ENCODE measurements around the gene LEFTY1. TPM values are rescaled to one million over a fixed set of nuclear protein-coding genes. Genes with fewer than 3 reads are reported as not detected.

The LEFTY1 gene
- total RNA-seq, 2 experiments from 2014 or later = not detected

DNA sequence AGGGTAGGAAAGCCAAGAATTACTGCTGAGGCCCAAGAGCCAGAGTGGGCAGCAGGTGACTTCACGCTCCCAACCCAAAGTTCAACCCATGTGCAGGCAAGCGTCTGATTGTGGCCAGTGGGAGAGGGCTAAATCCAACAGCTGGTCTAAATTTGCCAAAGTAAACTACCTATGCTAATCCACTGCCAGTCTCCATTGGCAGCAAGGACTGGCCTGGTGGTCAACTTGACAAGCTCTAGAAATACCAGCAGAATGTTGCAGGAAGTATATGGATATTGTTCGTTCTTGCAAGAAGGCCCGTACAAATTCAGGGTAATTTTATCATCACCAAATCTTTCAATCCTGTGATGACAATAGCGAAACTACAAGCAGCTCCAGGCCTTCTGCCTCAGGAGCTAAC lies 8.3 kb downstream of the LEFTY1 start:
- CTCF ChIA-PET = interaction anchor here (0.8 to 2.3 kb wide), 5 partner anchors 10 to 406 kb away, joined by 3 to 6 read pairs (median 5); partner anchors contain the start of gene SRP9

DNA sequence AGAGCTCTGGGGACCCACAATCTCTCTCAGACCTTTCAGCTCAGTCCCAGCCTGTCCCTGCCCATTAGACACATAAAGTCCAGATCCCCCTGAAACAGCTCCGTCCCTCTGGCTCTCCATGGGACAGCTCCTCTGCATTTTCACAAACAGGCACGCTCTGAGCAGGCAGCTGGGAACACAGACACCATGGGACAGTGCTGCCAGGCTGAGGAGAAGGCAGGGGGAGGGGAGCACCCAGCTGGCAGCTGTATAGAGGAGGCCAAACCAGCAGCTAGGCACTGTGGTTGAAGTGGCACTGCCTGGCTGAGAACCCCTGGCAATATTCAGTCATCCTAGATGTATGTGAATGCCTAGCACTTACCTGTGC lies 8.7 kb downstream of the LEFTY1 start:
- ChIA-PET POLR2A (interaction anchor here (1.5 to 3.3 kb wide), 2 partner anchors 17 to 102 kb away, joined by 5 to 29 read pairs; partner anchors contain the start of gene SRP9), CTCF (interaction anchor here (0.8 to 1.8 kb wide), 2 partner anchors 14 to 31 kb away, joined by 3 to 6 read pairs; no protein-coding TSS in a partner anchor)

More for the DNA sequence above, 8.3 kb downstream of the LEFTY1 start:
- POLR2A ChIA-PET = interaction anchor here (0.5 to 3.3 kb wide), 5 partner anchors 17 to 103 kb away, joined by 4 to 29 read pairs (median 8); partner anchors contain the start of genes EPHX1, PYCR2 and SRP9

DNA sequence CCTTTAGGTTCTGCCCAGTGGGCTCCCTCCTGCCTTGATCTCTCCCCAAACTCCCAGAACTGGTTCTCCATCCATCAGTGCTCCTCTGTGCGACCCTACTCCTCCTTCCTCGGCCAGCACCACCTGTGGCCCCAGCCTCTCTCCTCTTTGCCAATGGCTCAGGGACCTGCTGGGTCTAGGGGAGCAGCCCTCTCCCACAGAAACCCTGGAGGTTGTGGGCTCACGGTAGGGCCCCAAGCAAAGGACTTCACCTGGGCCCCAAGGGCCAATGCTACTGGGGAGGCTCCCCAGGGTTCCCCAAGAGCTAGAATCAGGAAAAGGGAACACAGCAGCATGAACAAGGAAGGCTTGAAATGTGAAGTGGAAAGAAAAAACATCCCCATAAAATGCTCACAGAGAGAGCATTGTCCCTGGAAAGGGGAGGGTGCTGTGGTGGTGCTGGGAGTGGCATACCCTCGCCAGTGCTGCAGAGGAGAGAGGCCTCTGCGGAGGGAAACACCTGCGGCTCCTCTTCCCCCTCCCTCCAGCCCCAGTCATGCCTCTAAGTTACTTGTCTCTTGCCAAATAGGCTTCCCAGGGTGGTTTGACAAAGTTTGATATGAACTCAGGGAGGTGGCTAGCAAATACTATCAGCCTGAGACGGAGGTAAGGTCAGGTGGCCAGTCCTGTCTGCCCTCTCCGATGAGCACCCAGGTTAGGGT lies 9.3 kb downstream of the LEFTY1 start:
- ChIA-PET CTCF (interaction anchor here (0.8 to 1.8 kb wide), 2 partner anchors 14 to 32 kb away, joined by 3 to 6 read pairs; no protein-coding TSS in a partner anchor), POLR2A (interaction anchor here (1.5 kb wide), 1 partner anchor 18 kb away, joined by 5 read pairs; no protein-coding TSS in a partner anchor)

DNA sequence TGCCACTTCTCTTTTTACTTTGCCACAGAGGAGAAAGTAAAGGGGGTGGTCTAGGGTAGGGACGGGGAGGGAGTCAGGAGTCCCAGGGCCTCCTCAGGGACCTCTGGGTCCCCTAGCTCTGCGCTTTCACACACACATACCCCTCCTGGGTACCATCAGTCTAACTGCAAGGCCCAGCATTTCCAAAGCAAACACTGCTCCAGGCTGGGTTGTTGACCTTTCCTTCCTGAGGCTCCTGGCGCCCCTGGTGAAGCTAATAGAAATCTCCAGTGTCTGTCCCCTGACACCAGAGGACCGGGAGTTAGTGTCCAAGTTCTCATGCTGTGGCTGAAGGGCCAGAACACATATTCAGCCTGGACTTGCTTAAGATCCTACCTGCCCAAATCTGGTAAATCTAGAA lies 10.7 kb downstream of the LEFTY1 start:
- POLR2A ChIA-PET = no interaction called here

DNA sequence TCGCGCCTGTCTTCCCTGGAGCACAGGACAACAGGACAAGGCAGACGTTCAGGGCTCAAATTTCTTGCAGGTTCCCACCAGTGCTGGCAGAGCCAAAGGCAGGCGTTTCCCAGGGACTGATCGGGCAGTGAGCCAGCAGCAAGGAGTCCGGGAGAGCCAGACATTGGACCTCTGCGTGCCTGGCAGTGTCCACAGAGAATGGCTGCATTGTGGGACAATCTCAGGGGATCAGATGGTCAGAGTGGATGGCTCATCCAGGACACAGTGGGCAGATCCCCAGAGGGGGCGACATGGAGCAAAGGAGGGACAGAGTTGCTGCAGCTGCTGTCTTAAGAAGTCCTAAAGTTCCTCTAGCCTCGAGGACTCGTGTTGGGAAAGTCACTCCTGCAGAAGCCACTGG lies 11.4 kb downstream of the LEFTY1 start:
- CTCF ChIA-PET = interaction anchor here (0.8 to 1.1 kb wide), 2 partner anchors 58 to 75 kb away, joined by 3 to 8 read pairs; no protein-coding TSS in a partner anchor
- POLR2A ChIA-PET = no interaction called here

More for the DNA sequence above, 10.7 kb downstream of the LEFTY1 start:
- CTCF ChIA-PET = interaction anchor here (0.6 to 1.1 kb wide), 3 partner anchors 74 to 1511 kb away, joined by 3 to 8 read pairs (median 4); no protein-coding TSS in a partner anchor

DNA sequence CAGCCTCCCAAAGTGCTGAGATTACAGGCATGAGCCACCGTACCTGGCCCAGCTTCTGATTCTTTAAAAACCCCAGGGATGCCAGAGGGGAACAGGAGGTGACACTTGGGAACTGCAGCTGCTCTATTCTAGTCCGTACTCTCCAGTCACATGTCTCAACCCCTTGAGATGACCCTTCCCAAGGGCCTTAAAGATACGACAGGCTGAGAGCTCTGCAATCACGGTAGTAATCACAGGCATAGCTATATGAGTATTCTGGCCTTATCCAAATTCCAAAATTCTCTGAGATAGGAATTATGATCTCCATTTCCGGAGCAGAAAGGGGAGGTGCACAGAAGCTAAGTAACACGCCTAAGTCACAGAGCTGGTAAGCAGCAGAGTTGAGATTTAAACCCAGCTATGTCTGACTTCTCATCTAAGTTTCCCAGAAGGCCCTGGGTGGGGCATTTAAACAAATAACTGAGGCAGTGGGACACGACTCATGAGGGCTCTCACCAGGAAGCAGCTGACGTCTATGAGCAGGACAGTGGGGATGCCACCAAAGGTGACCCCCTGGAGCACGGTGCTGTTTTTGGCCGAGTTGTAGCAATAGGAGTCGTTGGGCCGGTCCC lies 11.9 kb downstream of the LEFTY1 start:
- ChIA-PET CTCF (interaction anchor here (0.8 to 1.1 kb wide), 2 partner anchors 57 to 75 kb away, joined by 3 to 8 read pairs; no protein-coding TSS in a partner anchor), POLR2A (no interaction called here)

DNA sequence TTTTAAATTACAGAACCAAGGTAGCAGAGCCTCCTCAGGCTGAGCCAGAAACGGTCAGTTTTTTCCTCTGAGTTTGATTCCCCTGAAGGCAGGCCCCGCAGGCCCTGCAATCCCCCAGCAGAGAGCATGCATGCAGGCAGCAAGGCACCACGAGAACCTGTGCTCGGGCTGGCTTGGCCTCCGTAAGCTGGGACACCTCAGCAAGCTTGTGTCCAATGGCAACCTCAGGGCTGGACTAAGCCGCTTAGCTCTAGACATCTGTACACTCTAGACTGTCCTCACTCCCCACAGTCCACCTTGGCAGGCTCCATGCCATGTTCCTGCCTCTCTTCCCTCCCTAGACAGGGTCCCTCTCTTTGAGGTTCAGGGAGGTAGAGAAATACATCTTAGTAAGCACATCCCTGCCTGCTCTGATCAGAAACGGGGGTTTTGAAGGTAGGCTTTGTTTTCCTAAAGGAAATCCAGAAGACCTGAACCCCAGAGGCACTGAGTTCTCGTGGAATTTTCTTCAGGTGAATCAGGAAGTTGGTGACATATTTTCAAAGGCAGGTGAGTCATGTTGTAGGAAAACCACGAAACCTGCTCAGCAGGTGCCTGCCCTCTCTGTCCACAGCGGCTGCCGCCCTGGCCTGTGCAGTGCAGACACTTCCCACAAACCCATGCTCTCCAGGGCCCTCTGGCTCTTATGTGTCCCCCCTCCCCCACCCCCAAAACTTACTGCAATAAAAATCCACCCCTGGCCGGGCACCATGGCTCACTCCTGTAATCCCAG lies 13.7 kb downstream of the LEFTY1 start:
- ChIA-PET CTCF (interaction anchor here (0.6 kb wide), 1 partner anchor 10 kb away, joined by 5 read pairs; no protein-coding TSS in a partner anchor), POLR2A (interaction anchor here (0.7 to 1.1 kb wide), 2 partner anchors 24 to 42 kb away, joined by 3 to 5 read pairs; no protein-coding TSS in a partner anchor)

DNA sequence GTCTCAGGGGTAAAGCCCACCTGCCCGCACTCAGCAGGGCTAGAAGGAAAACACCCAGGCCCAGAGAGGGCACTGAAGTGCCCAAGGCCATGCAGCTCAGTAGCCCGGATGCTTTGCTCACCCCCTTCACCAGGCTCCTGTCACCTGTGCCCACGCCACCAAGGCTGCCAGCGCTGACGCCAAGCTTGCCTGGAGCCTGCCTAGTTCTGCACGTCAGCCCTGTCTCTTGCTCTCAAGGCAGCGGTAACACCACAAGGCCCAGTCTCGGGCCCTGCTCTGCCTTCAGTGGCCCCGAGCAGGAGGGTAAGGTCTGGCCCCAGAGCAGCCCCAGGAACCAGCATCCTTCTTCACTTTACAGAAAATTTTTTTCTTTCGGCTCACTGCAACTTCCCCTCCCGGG lies 14.5 kb downstream of the LEFTY1 start:
- ChIA-PET POLR2A (no interaction called here), CTCF (interaction anchor here (0.7 to 1.3 kb wide), 2 partner anchors 13 to 37 kb away, joined by 3 to 5 read pairs; no protein-coding TSS in a partner anchor)

DNA sequence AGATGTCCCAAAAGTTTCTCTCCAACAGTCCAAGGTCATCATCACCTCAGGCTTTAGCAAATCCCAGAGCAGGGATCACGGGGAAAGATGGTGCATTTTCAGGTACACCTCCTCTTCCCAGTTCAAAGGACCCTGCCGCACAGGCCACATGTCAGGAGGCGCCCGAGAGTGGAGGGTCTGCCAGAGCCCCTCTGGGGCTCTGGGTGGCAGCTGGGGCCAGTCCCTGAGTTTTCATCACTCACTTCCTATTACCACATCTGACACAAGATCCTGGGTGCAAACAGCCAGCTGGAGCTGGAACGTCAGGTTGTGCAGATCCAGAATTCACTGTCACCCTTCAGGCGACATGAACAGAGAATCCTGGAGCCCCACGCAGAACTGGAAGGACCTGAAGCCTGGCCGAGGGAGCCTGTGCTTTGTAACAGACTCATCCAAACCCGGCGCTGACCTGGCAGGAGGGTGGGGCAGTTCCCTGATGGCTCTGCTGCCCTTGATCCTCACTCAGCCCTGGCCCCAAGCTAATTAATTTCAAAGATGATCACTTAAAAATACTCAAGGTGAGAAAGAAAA lies 15.6 kb downstream of the LEFTY1 start:
- CTCF ChIA-PET = interaction anchor here (1.3 kb wide), 1 partner anchor 12 kb away, joined by 5 read pairs; no protein-coding TSS in a partner anchor

DNA sequence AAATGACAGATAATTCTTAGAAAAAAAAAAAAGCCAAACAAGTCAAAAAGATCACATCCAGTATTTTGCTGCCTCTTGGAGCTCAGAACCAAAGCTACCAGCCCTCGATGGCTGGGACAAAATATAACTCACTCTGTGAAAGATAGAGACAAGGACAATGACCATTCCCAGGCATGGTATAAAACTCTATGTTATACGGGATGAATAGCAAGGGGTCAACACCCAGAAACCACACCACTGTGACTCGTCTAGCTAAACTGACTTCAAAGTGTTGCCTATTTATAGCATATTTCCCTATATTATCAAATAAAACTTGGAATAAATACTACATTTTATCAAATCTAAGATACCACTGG lies 16.9 kb downstream of the LEFTY1 start:
- CTCF ChIA-PET = no interaction called here
- POLR2A ChIA-PET = no interaction called here

More for the DNA sequence above, 15.6 kb downstream of the LEFTY1 start:
- POLR2A ChIA-PET = interaction anchor here (0.6 to 0.7 kb wide), 2 partner anchors 45 to 379 kb away, joined by 6 to 8 read pairs; no protein-coding TSS in a partner anchor

DNA sequence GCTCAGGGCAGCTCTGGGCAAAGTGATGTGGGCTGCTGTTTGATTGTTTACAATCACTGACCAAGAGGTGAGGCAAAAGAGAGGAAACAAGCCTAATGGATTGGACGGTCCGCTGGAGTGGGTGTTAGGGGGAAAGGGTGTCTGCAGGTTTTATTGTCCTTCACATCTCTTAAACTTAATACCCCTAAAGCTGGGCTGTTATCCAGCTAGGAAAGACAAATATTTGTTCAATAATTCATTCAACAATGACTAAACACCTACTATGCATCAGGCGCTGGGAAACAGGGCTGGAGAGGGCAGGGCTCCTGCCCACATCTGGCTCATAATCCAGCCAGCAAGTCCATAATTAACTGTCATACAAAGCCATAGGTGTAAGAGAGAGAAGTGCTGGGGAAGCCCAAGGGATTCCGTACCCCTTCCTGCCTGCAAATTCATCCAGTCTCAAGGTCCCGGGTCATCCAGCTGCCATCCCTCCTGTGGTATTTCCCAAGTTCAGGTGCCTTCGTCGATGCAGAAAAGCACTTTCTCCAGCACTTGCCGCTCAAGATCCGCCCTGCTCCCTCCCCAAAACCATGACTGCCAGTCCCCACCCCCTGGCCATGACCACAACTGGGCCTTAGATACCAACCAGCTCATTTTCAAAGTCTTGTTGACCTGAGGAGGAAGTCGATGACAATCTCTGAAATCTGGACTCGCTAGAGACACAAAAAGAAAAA lies 17.4 kb downstream of the LEFTY1 start:
- ChIA-PET POLR2A (no interaction called here), CTCF (interaction anchor here (0.6 kb wide), 2 partner anchors 83 to 147 kb away, joined by 3 to 4 read pairs; no protein-coding TSS in a partner anchor)

DNA sequence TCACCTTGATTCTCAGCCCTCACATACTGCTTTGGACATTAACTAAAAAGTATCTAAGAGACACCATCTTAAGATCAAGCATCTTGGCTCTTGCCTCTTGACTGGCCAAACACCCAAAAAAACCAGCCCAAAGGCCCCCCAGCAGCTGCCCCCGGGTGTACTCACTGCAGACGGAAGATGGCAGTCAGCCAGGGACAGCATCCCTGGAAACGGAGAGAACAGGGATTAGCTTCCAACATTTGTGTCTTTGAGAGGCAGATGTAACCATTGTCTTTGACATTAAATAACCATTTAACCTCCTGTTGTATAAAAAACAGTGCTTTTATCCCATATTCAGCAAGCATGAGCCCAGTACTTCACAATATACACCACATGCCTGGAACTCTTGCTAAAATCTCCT lies 18.0 kb downstream of the LEFTY1 start:
- CTCF ChIA-PET = no interaction called here
- POLR2A ChIA-PET = no interaction called here

DNA sequence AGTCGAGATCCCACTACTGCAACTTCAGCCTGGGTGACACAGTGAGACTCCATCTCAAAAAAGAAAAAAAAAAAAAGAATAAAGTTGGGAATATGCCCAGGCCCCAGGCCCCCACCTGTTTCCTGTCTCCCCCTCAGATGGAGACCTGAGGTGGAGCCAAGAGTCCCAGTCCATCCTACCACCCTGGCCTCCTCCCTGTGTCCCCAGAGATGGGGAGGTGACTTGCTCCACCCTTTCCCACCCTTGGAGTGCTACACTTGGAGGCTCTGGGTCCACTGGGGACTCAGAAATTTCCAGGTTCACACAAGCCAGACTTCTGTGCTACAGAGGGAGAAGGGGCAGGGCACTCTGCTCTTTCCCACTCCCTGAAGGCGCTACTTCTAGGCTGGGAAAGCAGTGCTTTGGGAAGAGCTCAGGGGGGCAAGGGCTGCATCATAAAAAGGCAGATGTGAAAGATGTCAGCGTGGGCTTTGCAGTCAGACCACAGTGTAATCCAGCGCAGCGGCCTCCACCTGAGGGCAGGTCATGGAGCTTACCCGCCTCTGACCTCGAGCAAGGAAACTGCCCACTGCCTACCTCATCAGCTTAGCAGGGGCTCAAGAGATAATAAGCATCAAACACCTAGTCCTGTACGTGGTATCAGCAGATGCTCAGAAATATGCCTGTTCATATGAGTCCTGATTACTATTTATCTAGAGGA lies 20.2 kb downstream of the LEFTY1 start:
- POLR2A ChIA-PET = no interaction called here
- CTCF ChIA-PET = interaction anchor here (0.7 kb wide), 1 partner anchor 42 kb away, joined by 3 read pairs; no protein-coding TSS in a partner anchor

DNA sequence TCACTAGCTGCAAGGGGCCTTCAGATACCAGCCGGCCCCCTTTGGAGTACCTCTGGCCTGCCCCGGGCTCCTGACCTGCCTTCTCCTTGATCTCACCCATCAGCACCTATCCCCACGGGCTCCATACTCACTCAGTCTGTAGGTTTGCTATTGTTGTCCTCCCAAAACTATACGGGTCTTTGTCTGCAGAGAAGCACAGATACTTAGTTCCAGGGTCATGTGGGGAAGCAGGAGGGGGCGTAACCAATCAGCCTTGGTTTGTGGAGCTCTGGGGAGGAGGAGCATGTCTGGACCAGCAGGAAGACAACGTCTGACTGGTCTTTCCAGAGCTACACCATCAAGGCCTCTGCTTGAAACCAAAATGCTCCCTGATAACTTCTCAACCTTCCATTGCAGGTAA lies 22.0 kb downstream of the LEFTY1 start:
- ChIA-PET POLR2A (interaction anchor here (0.5 to 1.3 kb wide), 2 partner anchors 15 to 106 kb away, joined by 3 to 6 read pairs; partner anchors contain the start of gene TMEM63A), CTCF (interaction anchor here (1.1 to 1.3 kb wide), 2 partner anchors 15 to 89 kb away, joined by 3 read pairs; partner anchors contain the start of genes SRP9 and TMEM63A)

DNA sequence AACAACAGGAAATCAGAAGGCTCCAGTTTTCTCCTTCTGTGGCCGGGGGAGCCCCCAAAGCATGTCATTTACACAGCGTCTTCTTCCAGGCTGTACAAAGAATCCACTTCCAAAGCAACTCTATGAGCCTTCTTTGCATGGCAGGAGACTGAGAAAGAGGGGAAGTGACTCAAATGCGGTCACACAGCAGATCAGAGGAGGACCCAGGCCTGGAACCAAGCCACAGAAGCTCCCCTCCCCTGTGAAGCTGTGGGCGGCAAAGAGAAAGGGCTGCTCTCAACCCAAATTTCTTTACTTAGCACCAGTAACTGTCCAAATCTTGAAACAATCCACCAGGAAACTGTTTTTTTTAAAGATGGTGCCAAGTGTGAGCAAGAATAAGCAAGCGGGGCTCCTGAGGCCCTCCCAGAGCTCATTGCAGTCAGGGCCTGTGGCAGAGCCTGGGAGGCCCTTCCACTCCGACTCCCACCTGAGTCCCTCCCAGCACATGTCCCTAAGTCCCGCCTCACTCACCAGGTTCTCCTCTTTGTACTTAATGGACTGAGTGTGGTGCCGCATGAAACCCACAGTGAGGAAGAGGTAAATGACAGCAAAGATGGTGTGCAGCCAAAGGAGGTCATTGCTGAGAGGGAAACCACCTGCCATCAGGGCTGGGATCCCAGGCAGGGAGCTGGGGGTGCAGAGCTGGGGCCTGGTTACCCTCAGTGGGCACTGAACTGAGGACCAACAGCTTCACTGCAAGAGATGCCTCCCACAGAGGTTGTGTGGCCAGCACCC lies 22.7 kb downstream of the LEFTY1 start:
- ChIA-PET CTCF (interaction anchor here (1.1 to 1.3 kb wide), 4 partner anchors 14 to 88 kb away, joined by 3 read pairs; partner anchors contain the start of genes SRP9 and TMEM63A), POLR2A (interaction anchor here (0.5 to 1.3 kb wide), 2 partner anchors 16 to 105 kb away, joined by 3 to 6 read pairs; partner anchors contain the start of gene TMEM63A)

DNA sequence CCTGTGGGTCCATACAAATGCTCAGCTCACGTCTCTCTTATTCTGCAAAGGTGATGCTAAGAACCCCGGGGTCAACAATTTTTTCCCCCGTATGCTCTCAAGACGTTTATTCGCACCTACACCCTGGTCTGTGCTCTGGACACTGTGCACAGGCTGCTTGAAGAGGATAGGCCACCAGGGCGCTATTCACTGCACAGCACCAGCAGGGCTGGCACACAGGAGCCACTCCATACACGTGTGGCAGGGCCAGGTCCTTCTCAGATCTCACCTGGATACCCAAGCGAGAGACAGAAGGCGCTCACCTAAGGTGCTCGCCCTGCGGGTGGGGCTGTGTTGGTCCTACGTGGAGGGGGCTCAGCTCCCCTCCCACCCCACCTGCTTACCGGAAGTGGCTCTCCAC lies 23.4 kb downstream of the LEFTY1 start:
- ChIA-PET POLR2A (no interaction called here), CTCF (interaction anchor here (0.6 to 1.4 kb wide), 5 partner anchors 10 to 31 kb away, joined by 3 to 5 read pairs (median 3); partner anchors contain the start of gene TMEM63A)

DNA sequence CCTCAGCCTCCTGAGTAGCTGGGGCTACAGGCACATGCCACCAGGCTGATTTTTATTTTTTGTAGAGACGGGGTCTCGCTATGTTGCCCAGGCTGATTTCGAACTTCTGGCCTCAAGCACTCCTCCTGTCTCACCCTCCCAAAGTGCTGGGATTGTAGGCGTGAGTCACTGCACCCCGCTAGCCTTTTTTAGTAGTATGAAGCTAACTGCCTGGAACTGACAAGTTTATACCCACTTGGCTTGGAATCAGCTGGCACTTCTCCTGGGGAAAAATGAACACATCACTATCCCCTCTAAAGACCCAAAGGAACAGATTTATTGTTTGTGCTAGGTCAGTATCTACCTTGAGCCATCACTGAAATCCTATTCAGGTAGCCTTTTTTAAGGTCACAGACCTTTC lies 25.8 kb downstream of the LEFTY1 start:
- ChIA-PET POLR2A (no interaction called here), CTCF (no interaction called here)
